Measurements from ENCODE around the gene TMEM238L. TPM values are rescaled to one million over a fixed set of nuclear protein-coding genes. Genes with fewer than 3 reads are reported as not detected.

Gene TMEM238L
- total and polyA plus RNA-seq, 2 of the 8 experiments (the other 6 are each of a cell fraction or from before 2014, with no cell fraction given) = not detected

- Histone ChIP-seq H3K9ac (replicated peaks in 1 of 4; ENCODE audit: extremely low read depth in 1 of 4, low read depth in 3 of 4, low read length in 3 of 4) (no peak overlapping the region), H2BK5ac (ENCODE audit: low read depth, low read length) (no peak overlapping the region), H3K79me2 (ENCODE audit: control insufficient read depth in 1 of 2, insufficient read depth in 2 of 2, low read length in 2 of 2) (no peaks in the 10 kb centered on the region), H3K4me2 (ENCODE audit: insufficient read depth in 1 of 2, low read depth in 2 of 2, low read length in 2 of 2) (no peak overlapping the region; a peak in 2 of 4 replicates), H3K79me1 (ENCODE audit: low read depth, low read length) (no peaks in the 10 kb centered on the region), H3K18ac (ENCODE audit: extremely low read depth, low read length) (no peak overlapping the region), H4K20me1 (replicated peaks in 1 of 2; ENCODE audit: control insufficient read depth in 1 of 2, insufficient read depth in 2 of 2, low read length in 2 of 2) (no peaks in the 10 kb centered on the region), H3K56ac (replicated peaks; ENCODE audit: insufficient read length, low read depth, low read length) (no peak overlapping the region), H2AK5ac (ENCODE audit: low read depth, low read length) (no peak overlapping the region), H2BK20ac (ENCODE audit: low read length) (no peak overlapping the region), H2AFZ (ENCODE audit: low read length) (no peak overlapping the region), H3K14ac (ENCODE audit: insufficient read length) (no peak overlapping the region), H4K8ac (ENCODE audit: extremely low read depth, insufficient read depth, low read length) (no peak overlapping the region), H3K9me3 (ENCODE audit: insufficient read depth in 2 of 2, low read depth in 1 of 2, low read length in 1 of 2) (no peaks in the 10 kb centered on the region; a peak in 1 of 4 replicates), H4K5ac (ENCODE audit: insufficient read length, low read depth, low read length) (no peak overlapping the region), H3K23me2 (ENCODE audit: low read depth, low read length) (peaks cover 17% of the 10 kb centered on the region; the same call in 1 of the 2 replicates), H3K27ac (ENCODE audit: low read depth, low read length) (no peak overlapping the region), H2BK120ac (replicated peaks; ENCODE audit: low read depth, low read length) (no peak overlapping the region), H3K4me3 (ENCODE audit: extremely low read depth in 1 of 4, insufficient read depth in 2 of 4, low read depth in 3 of 4, low read length in 4 of 4) (no peak overlapping the region), H4K91ac (replicated peaks; ENCODE audit: insufficient read length, low read length) (no peak overlapping the region), H2BK12ac (ENCODE audit: low read depth, low read length) (no peak overlapping the region), H3K4me1 (replicated peaks in 1 of 4; ENCODE audit: control insufficient read depth in 3 of 4, insufficient read depth in 4 of 4, low read length in 3 of 4) (peaks cover 7 to 10% (median 7%) of the 10 kb centered on the region in 4 experiments; a peak in 6 of 7 replicates), H3K27me3 (replicated peaks in 1 of 4; ENCODE audit: control insufficient read depth in 3 of 4, extremely low read depth in 1 of 4, insufficient read depth in 3 of 4, low read length in 3 of 4) (peaks cover 0 to 2% (median 0%) of the 10 kb centered on the region in 4 experiments; a peak in 1 of 7 replicates), H3K23ac (ENCODE audit: insufficient read length) (no peak overlapping the region), H2BK15ac (ENCODE audit: low read length) (no peak overlapping the region), H3K4ac (replicated peaks; ENCODE audit: insufficient read length, low read depth, low read length) (no peak overlapping the region), H3K36me3 (ENCODE audit: control insufficient read depth in 2 of 4, insufficient read depth in 4 of 4, low read length in 3 of 4) (no peaks in the 10 kb centered on the region)
- FAIRE-seq (no peak), DNase-seq (ENCODE audit: low read depth in 1 of 2, low spot score in 2 of 2) (no peak)
- ChIA-PET POLR2A (ENCODE audit: partially characterized antibody) (no interaction called here), CTCF (ENCODE audit: partially characterized antibody) (interaction anchor here (0.6 to 10.0 kb wide), 10 partner anchors 8 to 206 kb away, joined by 3 to 88 read pairs (median 12); no protein-coding TSS in a partner anchor)
- TF ChIP-seq POU5F1 (IDR thresholded peaks at IDR 0.05; ENCODE audit: low read depth, low read length) (peak; percentile 64; the same call in 1 of the 2 replicates), PHF8 (conservative IDR thresholded peaks at IDR 0.05; ENCODE audit: low read depth, low read length) (no peak)
- WGBS, 2 experiments (ENCODE audit: extremely low coverage in 1 of 2, insufficient coverage in 1 of 2, insufficient read length in 1 of 2, insufficient replicate concordance in 2 of 2, low coverage in 1 of 2, low lambda C conversion rate in 2 of 2, missing lambda C conversion rate in 1 of 2) = 70% methylated on average over 4 of the region's 4 CpGs; no CpG with 5 or more reads in 1 of the 2 experiments
Measured at GRCh38 chr17:10842658-10843057, 38.8 kb upstream of the TMEM238L start.
